GM19328 (cell line): ENCODE measurements around the gene SYK.

Experiments used
- ATAC-seq: cut with Tn5 transposase; IDR thresholded peaks from one replicate; pipeline ENCODE4 v1.9.1; 2021; ENCODE audit warnings: mild to moderate bottlenecking, moderate library complexity; ENCODE audit not compliant: unreplicated experiment

Gene SYK

GRCh38 chr9:90846770-90847419 is 45.3 kb downstream of the SYK start:
- ATAC-seq = no peak

GRCh38 chr9:90847971-90848370 is 46.4 kb downstream of the SYK start:
- no peak for ATAC-seq

- no peak for ATAC-seq
Observed at GRCh38 chr9:90848866-90849265, 47.2 kb downstream of the SYK start.

- no peak for ATAC-seq
Observed at GRCh38 chr9:90851444-90851843, 49.8 kb downstream of the SYK start.

GRCh38 chr9:90853945-90854344 is 52.3 kb downstream of the SYK start:
- no peak for ATAC-seq

GRCh38 chr9:90854637-90855175 is 53.1 kb downstream of the SYK start:
- no peak for ATAC-seq

GRCh38 chr9:90855208-90855902 is 53.7 kb downstream of the SYK start:
- ATAC-seq = no peak

GRCh38 chr9:90857091-90857490 is 55.5 kb downstream of the SYK start:
- no peak for ATAC-seq

GRCh38 chr9:90857855-90858254 is 56.2 kb downstream of the SYK start:
- no peak for ATAC-seq

GRCh38 chr9:90858457-90858901 is 56.9 kb downstream of the SYK start:
- no peak for ATAC-seq

- no peak for ATAC-seq
Observed at GRCh38 chr9:90860382-90860781, 58.8 kb downstream of the SYK start.

GRCh38 chr9:90860826-90861225 is 59.2 kb downstream of the SYK start:
- ATAC-seq = no peak

GRCh38 chr9:90861380-90861779 is 59.8 kb downstream of the SYK start:
- no peak for ATAC-seq

GRCh38 chr9:90861826-90862740 is 60.5 kb downstream of the SYK start:
- ATAC-seq = no peak

GRCh38 chr9:90864779-90865178 is 63.2 kb downstream of the SYK start:
- no peak for ATAC-seq

GRCh38 chr9:90867101-90867500 is 65.5 kb downstream of the SYK start:
- no peak for ATAC-seq

- ATAC-seq = no peak
Observed at GRCh38 chr9:90868555-90868954, 66.9 kb downstream of the SYK start.

GRCh38 chr9:90869361-90869760 is 67.7 kb downstream of the SYK start:
- ATAC-seq = no peak

- ATAC-seq = no peak
Observed at GRCh38 chr9:90870621-90871326, 69.2 kb downstream of the SYK start.

GRCh38 chr9:90871327-90871935 is 69.8 kb downstream of the SYK start:
- ATAC-seq = no peak
